D721Med (cell line): Measurements from ENCODE around the gene KCNK15.

Source experiments
- DNase-seq: peaks from one replicate; pipeline ENCODE4 v3.0.0; 2011; ENCODE audit warnings: low spot score; ENCODE audit not compliant: insufficient read length
- FAIRE-seq: peaks from 2 replicates; lab custom pipeline; 2011; peaks lifted over from hg19 to GRCh38; lab: Jason Lieb, UNC
- TF ChIP-seq, protein P1 (sequence below): IDR thresholded peaks from 2 replicates; pipeline ENCODE4 v1.5.1; 2012; ENCODE audit warnings: mild to moderate bottlenecking, control low read depth; ENCODE audit not compliant: insufficient read depth; ENCODE audit errors: missing control alignments

Gene KCNK15

GRCh38 chr20:44721785-44722054, 23.9 kb upstream of the KCNK15 start:
- DNase-seq (no peak), FAIRE-seq (no peak)
- TF ChIP-seq, protein P1, sequence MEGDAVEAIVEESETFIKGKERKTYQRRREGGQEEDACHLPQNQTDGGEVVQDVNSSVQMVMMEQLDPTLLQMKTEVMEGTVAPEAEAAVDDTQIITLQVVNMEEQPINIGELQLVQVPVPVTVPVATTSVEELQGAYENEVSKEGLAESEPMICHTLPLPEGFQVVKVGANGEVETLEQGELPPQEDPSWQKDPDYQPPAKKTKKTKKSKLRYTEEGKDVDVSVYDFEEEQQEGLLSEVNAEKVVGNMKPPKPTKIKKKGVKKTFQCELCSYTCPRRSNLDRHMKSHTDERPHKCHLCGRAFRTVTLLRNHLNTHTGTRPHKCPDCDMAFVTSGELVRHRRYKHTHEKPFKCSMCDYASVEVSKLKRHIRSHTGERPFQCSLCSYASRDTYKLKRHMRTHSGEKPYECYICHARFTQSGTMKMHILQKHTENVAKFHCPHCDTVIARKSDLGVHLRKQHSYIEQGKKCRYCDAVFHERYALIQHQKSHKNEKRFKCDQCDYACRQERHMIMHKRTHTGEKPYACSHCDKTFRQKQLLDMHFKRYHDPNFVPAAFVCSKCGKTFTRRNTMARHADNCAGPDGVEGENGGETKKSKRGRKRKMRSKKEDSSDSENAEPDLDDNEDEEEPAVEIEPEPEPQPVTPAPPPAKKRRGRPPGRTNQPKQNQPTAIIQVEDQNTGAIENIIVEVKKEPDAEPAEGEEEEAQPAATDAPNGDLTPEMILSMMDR: no peak

- TF ChIP-seq, protein P1: no peak
- FAIRE-seq (no peak), DNase-seq (no peak)
Observed at GRCh38 chr20:44722990-44723389, 22.7 kb upstream of the KCNK15 start.

DNA sequence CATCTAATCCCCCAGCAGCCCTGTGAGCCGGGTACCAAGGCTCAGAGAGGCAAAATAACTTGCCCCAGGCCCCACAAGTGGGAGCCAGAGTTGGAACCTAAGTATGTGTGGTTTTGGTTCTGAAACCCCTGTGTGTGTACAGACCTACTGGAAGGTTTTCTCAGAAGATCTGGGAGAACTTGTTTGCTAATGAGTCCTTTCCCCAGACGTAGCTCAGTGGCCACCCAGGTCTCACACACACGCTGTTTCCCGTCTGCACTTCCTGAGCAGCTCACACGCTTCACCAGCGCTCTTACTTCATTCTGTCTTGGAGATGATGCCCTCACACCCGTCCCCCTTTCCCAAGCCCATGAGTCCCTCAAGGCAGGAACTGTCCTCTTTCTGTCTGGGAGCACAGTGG, 22.3 kb upstream of the KCNK15 start:
- FAIRE-seq (no peak), DNase-seq (no peak)
- TF ChIP-seq, protein P1: no peak

GRCh38 chr20:44723798-44724362, 21.8 kb upstream of the KCNK15 start:
- TF ChIP-seq, protein P1: no peak
- FAIRE-seq: no peak
- no peak for DNase-seq

GRCh38 chr20:44724423-44725091, 21.1 kb upstream of the KCNK15 start:
- DNase-seq (no peak), FAIRE-seq (no peak)
- TF ChIP-seq, protein P1: no peak

DNA sequence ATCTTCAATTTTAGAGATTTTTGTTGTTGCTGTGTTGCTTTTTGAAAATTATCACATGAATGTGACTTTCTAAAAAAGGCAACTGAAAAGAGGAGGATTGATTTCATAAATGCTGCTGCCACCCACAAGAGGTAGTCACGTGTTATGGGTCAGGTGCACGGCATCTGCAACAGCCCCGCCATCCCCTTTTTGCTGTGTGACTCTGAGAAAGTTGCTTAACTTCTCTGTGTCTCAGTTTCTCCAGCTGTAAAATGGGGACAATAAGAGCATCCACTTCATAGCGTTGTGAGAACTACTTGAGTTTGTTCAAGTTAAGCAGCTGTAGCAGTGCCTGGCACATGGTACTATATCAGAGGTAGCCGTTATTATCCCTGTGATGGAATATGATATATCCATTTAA, 19.8 kb upstream of the KCNK15 start:
- FAIRE-seq (no peak), DNase-seq (no peak)
- TF ChIP-seq, protein P1: no peak

GRCh38 chr20:44727039-44727438, 18.6 kb upstream of the KCNK15 start:
- DNase-seq (no peak), FAIRE-seq (no peak)
- TF ChIP-seq, protein P1: no peak
